HepG2 (cell line): ENCODE results near the gene SESN1. TPM values are rescaled to one million over a fixed set of nuclear protein-coding genes. Genes with fewer than 3 reads are reported as not detected.

Source experiments
- ATAC-seq: fragments of 200-7000 bp; cut with Tn5 transposase; 3 replicates; pipeline ENCODE4 v1.9.1; 2020; ENCODE audit warnings: mild to moderate bottlenecking, moderate library complexity
- BruUV-seq: library from RNA; stranded (reverse); fragments of 400-500 nt; replicated peaks from 2 replicates; lab custom pipeline; 2021; lab: Mats Ljungman, UMichigan
- CTCF ChIA-PET: fragments of 300-600 bp; formaldehyde crosslinking; extraction: SDS; loops from one replicate; lab custom pipeline; 2021; ENCODE audit warnings: low total read pairs, inconsistent platforms, low intra/inter-chr PET ratio; lab: Yijun Ruan, JAX
- POLR2A ChIA-PET: fragments of 350-600 bp; sonication (Branson Sonifier 250); formaldehyde crosslinking; loops from one replicate; lab custom pipeline; 2020; ENCODE audit warnings: antibody characterized with exemption, inconsistent platforms; lab: Yijun Ruan, JAX
- DNase-seq: peaks from one replicate; pipeline ENCODE4 v3.0.0-alpha.2; 2015; ENCODE audit warnings: low spot score
- FAIRE-seq: peaks from 3 replicates; lab custom pipeline; 2011; peaks lifted over from hg19 to GRCh38; lab: Jason Lieb, UNC
- H2AFZ ChIP-seq: one replicate; pipeline ENCODE4 v1.6.1; 2011; ENCODE audit warnings: low read length, inconsistent platforms
- H3K27ac ChIP-seq: fragments of 300-600 bp; 3 replicates; pipeline ENCODE4 v1.8.0; 2011; ENCODE audit warnings: mixed run types, mild to moderate bottlenecking, mixed read lengths, low read length, inconsistent platforms; ENCODE audit not compliant: insufficient read depth; ENCODE audit errors: extremely low read length
- H3K27me3 ChIP-seq, 2 experiments: fragments of 200-600 bp in 1 of 2; 2 replicates in 1 of 2; 3 replicates in 1 of 2; pipeline versions ENCODE4 v1.6.0 to v1.8.0; 2011; ENCODE audit warnings: low read length in 2 of 2, mild to moderate bottlenecking in 2 of 2, moderate library complexity in 2 of 2, inconsistent platforms in 1 of 2; ENCODE audit not compliant: insufficient read depth in 2 of 2, control insufficient read depth in 1 of 2
- H3K36me3 ChIP-seq, 2 experiments: fragments of 200-600 bp in 1 of 2; replicated peaks in 1 of 2; 2 replicates in 1 of 2; 3 replicates in 1 of 2; pipeline versions ENCODE4 v1.5.1 to v1.8.0; 2011; ENCODE audit warnings: low read length in 2 of 2, inconsistent platforms in 1 of 2; ENCODE audit not compliant: insufficient read depth in 2 of 2, control insufficient read depth in 1 of 2
- H3K4me1 ChIP-seq: 2 replicates; pipeline ENCODE4 v1.5.1; 2012; ENCODE audit warnings: low read length, inconsistent platforms; ENCODE audit not compliant: insufficient read depth
- H3K4me2 ChIP-seq: 2 replicates; pipeline ENCODE4 v1.6.0; 2011; ENCODE audit warnings: low read depth, low read length, inconsistent platforms
- H3K4me3 ChIP-seq, 3 experiments: fragments of 200-600 bp in 1 of 3; sonication (generic), shearing (Covaris generic) in 1 of 3; replicated peaks in 1 of 3; 2 replicates each; pipeline ENCODE4 v1.5.1; 2011 to 2016; ENCODE audit warnings: low read length in 3 of 3, inconsistent platforms in 2 of 3, low read depth in 2 of 3, mild to moderate bottlenecking in 2 of 3, control low read depth in 1 of 3, mixed read lengths in 1 of 3; ENCODE audit not compliant: insufficient read depth in 1 of 3
- H3K79me2 ChIP-seq: one replicate; pipeline ENCODE4 v1.6.1; 2011; ENCODE audit warnings: low read length, inconsistent platforms; ENCODE audit not compliant: insufficient read depth
- H3K9ac ChIP-seq: 2 replicates; pipeline ENCODE4 v1.6.0; 2011; ENCODE audit warnings: mild to moderate bottlenecking, low read depth, low read length, inconsistent platforms; ENCODE audit not compliant: insufficient read depth
- H3K9me3 ChIP-seq: 2 replicates; pipeline ENCODE4 v1.5.1; 2012; ENCODE audit warnings: mild to moderate bottlenecking, low read length
- H4K20me1 ChIP-seq: 2 replicates; pipeline ENCODE4 v1.6.0; 2011; ENCODE audit warnings: inconsistent platforms, mild to moderate bottlenecking, low read length, moderate library complexity; ENCODE audit not compliant: insufficient read depth
- CBFB ChIP-seq: sonication (generic); formaldehyde crosslinking; IDR thresholded peaks from 2 replicates; pipeline ENCODE4 v1.4.0; 2020; ENCODE audit warnings: missing genetic modification reagents
- CREB1 ChIP-seq, 2 experiments: fragments of 450-650 bp in 1 of 2; IDR thresholded peaks; 2 replicates each; pipeline ENCODE4 v1.6.1; 2016 to 2017; ENCODE audit warnings: control low read depth in 1 of 2, mild to moderate bottlenecking in 1 of 2, missing compliant biosample characterization in 1 of 2, missing genetic modification characterization in 1 of 2
- ELF1 ChIP-seq: sonication (generic); formaldehyde crosslinking; IDR thresholded peaks from 2 replicates; pipeline ENCODE4 v1.4.0; 2020; ENCODE audit warnings: missing genetic modification reagents
- JUNB ChIP-seq: sonication (generic); formaldehyde crosslinking; IDR thresholded peaks from 2 replicates; pipeline ENCODE4 v1.8.0; 2022; ENCODE audit warnings: missing genetic modification reagents, mild to moderate bottlenecking, borderline replicate concordance
- KAT7 ChIP-seq: IDR thresholded peaks from 2 replicates; pipeline ENCODE4 v1.6.1; 2018; ENCODE audit warnings: borderline replicate concordance, missing compliant biosample characterization
- MLLT10 ChIP-seq: sonication (generic); formaldehyde crosslinking; IDR thresholded peaks from 2 replicates; pipeline ENCODE4 v1.4.0; 2020; ENCODE audit warnings: missing genetic modification reagents
- PCBP2 ChIP-seq: fragments of 200-400 bp; formaldehyde crosslinking; optimal IDR thresholded peaks from 2 replicates; pipeline ENCODE3; 2018; ENCODE audit warnings: low read length, low read depth; ENCODE audit not compliant: poor library complexity, severe bottlenecking
- ZIK1 ChIP-seq: sonication (generic); formaldehyde crosslinking; IDR thresholded peaks from 2 replicates; pipeline ENCODE4 v1.5.0; 2020; ENCODE audit warnings: mild to moderate bottlenecking, low read depth, missing genetic modification reagents, borderline replicate concordance
- ZNF430 ChIP-seq: sonication (generic); formaldehyde crosslinking; IDR thresholded peaks from 2 replicates; pipeline ENCODE4 v1.9.0; 2021; ENCODE audit warnings: mild to moderate bottlenecking, missing genetic modification reagents
- ZNF441 ChIP-seq: sonication (generic); formaldehyde crosslinking; IDR thresholded peaks from 2 replicates; pipeline ENCODE4 v1.7.0; 2021; ENCODE audit warnings: missing genetic modification reagents, borderline replicate concordance
- ZNF567 ChIP-seq: sonication (generic); formaldehyde crosslinking; IDR thresholded peaks from 2 replicates; pipeline ENCODE4 v1.8.1; 2023; ENCODE audit warnings: mild to moderate bottlenecking, missing genetic modification reagents, borderline replicate concordance
- ZNF607 ChIP-seq: sonication (generic); formaldehyde crosslinking; IDR thresholded peaks from 2 replicates; pipeline ENCODE4 v1.5.1; 2020; ENCODE audit warnings: missing genetic modification reagents, mild to moderate bottlenecking, borderline replicate concordance
- ZNF724P ChIP-seq: sonication (generic); formaldehyde crosslinking; IDR thresholded peaks from 2 replicates; pipeline ENCODE4 v1.8.0; 2022; ENCODE audit warnings: missing genetic modification reagents, borderline replicate concordance
- WGBS: methylation state at CpG from one replicate; pipeline ENCODE4 v1.1.6; 2017; ENCODE audit warnings: low lambda C conversion rate; 5-methylcytosine and 5-hydroxymethylcytosine counted together
- in situ Hi-C: cut with HindIII; loops from 2 replicates; pipeline ENCODE4 v1.10.0; 2017; ENCODE audit warnings: low pct_unique_long_range_greater_than_20kb; ENCODE audit not compliant: extremely low pct_ligation_motif_present
- intact Hi-C: fragments of 100-400 bp; cut with micrococcal nuclease; formaldehyde crosslinking; loops from one replicate; pipeline ENCODE4 v1.10.0; 2022; ENCODE audit not compliant: unreplicated experiment
- polyA plus RNA-seq, 8 experiments: library from polyadenylated mRNA; depleted of rRNA in 3 of 8; stranded (reverse) in 7 of 8; unstranded in 1 of 8; fragments of >200 nt; fragmentation: Illumina TruSeq in 4 of 8; extraction: Trizol in 4 of 8; gene quantifications; 2 replicates each; pipeline versions ENCODE4 v1.2.1 to v1.2.3, GENCODE V29; 2011 to 2016; ENCODE audit warnings: low read depth in 4 of 8, missing spikeins in 1 of 8, mixed read lengths in 1 of 8; ENCODE audit not compliant: insufficient read depth in 1 of 8
- total RNA-seq, 5 experiments: library from RNA; depleted of rRNA; stranded (reverse); fragments of >200 nt; fragmentation: Illumina TruSeq; extraction: Trizol; gene quantifications; 2 replicates each; pipeline ENCODE4 v1.2.3, GENCODE V29; 2016; ENCODE audit warnings: low read depth in 1 of 5
- TF ChIP-seq, protein P1 (sequence below): sonication (generic); formaldehyde crosslinking; IDR thresholded peaks from 2 replicates; pipeline ENCODE4 v1.8.1; 2023; ENCODE audit warnings: missing genetic modification reagents, mild to moderate bottlenecking, borderline replicate concordance
- TF ChIP-seq, protein P2 (sequence below): sonication (generic); formaldehyde crosslinking; IDR thresholded peaks from 2 replicates; pipeline ENCODE4 v1.4.0; 2020; ENCODE audit warnings: mild to moderate bottlenecking, missing genetic modification reagents

The SESN1 gene
- total and polyA plus RNA-seq, 2 of the 13 experiments (the other 11 are each of a cell fraction or from before 2014, with no cell fraction given): 24.9 to 44.7 TPM

DNA sequence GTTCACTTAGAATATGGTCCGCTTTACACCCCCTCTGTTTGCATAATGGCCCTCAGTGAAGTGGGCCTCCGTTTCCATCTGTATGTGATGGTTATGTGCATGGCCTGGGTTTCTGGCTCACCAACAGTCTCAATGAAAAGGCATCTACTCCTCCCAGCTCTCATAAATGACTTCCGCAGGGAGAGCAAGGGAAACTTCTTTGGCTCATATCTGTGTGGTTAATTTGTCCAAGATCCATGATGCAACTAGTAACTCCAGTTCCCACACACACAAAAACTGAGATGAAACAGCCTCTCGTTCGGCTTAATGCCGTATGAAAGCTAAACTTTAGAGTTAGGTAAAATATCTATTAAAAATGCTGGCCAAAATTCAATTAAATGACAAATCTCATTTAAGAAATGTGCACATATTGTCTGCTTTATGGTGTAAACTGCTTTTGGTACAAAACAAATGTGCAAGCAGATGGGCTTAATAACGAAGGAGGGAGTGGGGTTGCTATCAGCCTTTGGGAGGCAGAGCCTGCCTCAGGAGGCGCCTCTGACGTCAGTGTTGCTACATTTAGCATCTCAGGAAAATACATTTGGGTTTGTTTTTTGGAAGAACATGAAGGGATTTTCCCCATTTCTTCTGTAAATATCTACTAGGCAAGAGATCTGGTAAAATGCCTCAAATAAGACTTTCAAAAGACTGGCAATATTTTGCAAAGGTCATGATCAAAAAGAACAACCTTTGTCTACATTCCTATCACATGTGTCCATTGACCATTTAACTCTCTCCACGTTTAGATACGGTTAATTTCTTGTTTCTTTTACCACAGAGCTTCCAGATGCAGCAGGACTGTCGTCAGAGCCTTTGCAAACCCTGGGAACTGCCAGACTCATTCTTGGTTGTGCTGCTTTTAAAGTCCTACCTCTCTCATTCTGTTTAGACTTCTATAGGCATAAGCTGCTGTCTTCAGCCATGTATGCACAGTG is 149.7 kb downstream of the SESN1 start:
- BruUV-seq: no TSS peak
- FAIRE-seq: no peak
- H3K27ac ChIP-seq: no peak overlapping the region
- no peak for DNase-seq
- H3K79me2 ChIP-seq: no peaks in the 10 kb centered on the region
- in situ Hi-C loops: no loop called here
- no peaks in the 10 kb centered on the region for H3K9me3 ChIP-seq
- CTCF ChIA-PET: no interaction called here
- H3K4me1 ChIP-seq: no peaks in the 10 kb centered on the region
- TF ChIP-seq ZNF430 (CRISPR knock-in tag) (no peak), ZNF607 (CRISPR knock-in tag) (no peak), CREB1 (IDR thresholded peaks at IDR 0.05) (peak; percentile 58; the same call in 1 of the 2 replicates), CREB1 (CRISPR knock-in tag; IDR thresholded peaks at IDR 0.05) (no peak)
- no peak overlapping the region for H3K9ac ChIP-seq
- intact Hi-C loops: no loop called here
- POLR2A ChIA-PET: no interaction called here
- H3K4me2 ChIP-seq: no peak overlapping the region
- H3K36me3 ChIP-seq: no peaks in the 10 kb centered on the region
- H4K20me1 ChIP-seq: no peaks in the 10 kb centered on the region
- ATAC-seq: no peak
- no peak overlapping the region for H2AFZ ChIP-seq
- H3K27me3 ChIP-seq: peaks cover 6 to 38% of the 10 kb centered on the region in 2 experiments; a peak in 3 of 5 replicates
- 37% methylated on average over 11 of the region's 12 CpGs for WGBS
- H3K4me3 ChIP-seq: no peak overlapping the region

DNA sequence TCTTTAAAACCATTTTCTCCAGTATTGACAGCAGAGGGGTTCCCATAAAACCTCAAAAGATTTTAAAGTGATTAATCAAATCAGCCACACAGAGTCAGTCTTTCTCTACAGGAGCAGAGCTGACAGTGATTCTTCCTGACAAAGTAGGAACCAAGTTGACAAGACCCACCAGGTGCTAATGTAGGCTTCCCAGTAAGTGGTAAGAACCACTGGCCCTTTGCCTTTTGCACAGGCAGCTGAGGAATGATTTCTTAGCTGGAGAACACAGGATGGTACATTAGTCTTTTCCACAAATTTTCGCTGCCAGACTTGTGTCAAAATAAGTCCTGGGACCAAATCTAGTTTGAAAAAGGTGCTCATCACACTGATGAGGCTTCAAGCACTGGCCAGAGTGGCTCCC is 150.6 kb downstream of the SESN1 start:
- no peaks in the 10 kb centered on the region for H3K4me1 ChIP-seq
- H3K36me3 ChIP-seq: no peaks in the 10 kb centered on the region
- intact Hi-C loops (no loop called here), in situ Hi-C loops (no loop called here)
- CTCF ChIA-PET: no interaction called here
- H3K79me2 ChIP-seq: no peaks in the 10 kb centered on the region
- ATAC-seq (no peak), DNase-seq (no peak), FAIRE-seq (no peak)
- POLR2A ChIA-PET: no interaction called here
- H2AFZ ChIP-seq: no peak overlapping the region
- H4K20me1 ChIP-seq: no peaks in the 10 kb centered on the region
- no peak overlapping the region for H3K27ac ChIP-seq
- H3K9me3 ChIP-seq: no peaks in the 10 kb centered on the region
- H3K4me3 ChIP-seq: no peak overlapping the region
- H3K4me2 ChIP-seq: no peak overlapping the region
- H3K27me3 ChIP-seq: peaks cover 6 to 38% of the 10 kb centered on the region in 2 experiments; a peak in 3 of 5 replicates
- H3K9ac ChIP-seq: no peak overlapping the region
- 20% methylated on average over 1 of the region's 1 CpG for WGBS
- no TSS peak for BruUV-seq
- no peak for TF ChIP-seq ZNF441 (CRISPR knock-in tag)
- no peak for TF ChIP-seq ELF1
- TF ChIP-seq, protein P1, sequence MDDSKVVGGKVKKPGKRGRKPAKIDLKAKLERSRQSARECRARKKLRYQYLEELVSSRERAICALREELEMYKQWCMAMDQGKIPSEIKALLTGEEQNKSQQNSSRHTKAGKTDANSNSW (CRISPR knock-in tag): no peak
- TF ChIP-seq, protein P2, sequence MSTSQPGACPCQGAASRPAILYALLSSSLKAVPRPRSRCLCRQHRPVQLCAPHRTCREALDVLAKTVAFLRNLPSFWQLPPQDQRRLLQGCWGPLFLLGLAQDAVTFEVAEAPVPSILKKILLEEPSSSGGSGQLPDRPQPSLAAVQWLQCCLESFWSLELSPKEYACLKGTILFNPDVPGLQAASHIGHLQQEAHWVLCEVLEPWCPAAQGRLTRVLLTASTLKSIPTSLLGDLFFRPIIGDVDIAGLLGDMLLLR (CRISPR knock-in tag): no peak
- TF ChIP-seq ZNF724P: no peak
- no peak for TF ChIP-seq ZNF567 (CRISPR knock-in tag)
- TF ChIP-seq ZIK1 (CRISPR knock-in tag): no peak
- TF ChIP-seq KAT7 (CRISPR knock-in tag): no peak
- no peak for TF ChIP-seq JUNB (CRISPR knock-in tag)
- no peak for TF ChIP-seq PCBP2
- TF ChIP-seq MLLT10 (CRISPR knock-in tag): no peak
- TF ChIP-seq CBFB (CRISPR knock-in tag): no peak
